Urothelium cell line (cell line): Measurements from ENCODE around the gene AS3MT.
"Not testable (repeated sequence)": the region's sequence is repeated elsewhere in the genome, so short reads cannot be mapped to it uniquely, and the experiment has no call there.

Experiments used
- DNase-seq: peaks from one replicate; pipeline ENCODE4 v3.0.0; 2011; ENCODE audit warnings: low spot score, mixed read lengths
- FAIRE-seq: peaks from 2 replicates; lab custom pipeline; 2011; peaks lifted over from hg19 to GRCh38; lab: Jason Lieb, UNC

AS3MT gene

GRCh38 chr10:102853237-102853636 is 16.0 kb upstream of the AS3MT start:
- DNase-seq, FAIRE-seq: not testable (repeated sequence)

DNA sequence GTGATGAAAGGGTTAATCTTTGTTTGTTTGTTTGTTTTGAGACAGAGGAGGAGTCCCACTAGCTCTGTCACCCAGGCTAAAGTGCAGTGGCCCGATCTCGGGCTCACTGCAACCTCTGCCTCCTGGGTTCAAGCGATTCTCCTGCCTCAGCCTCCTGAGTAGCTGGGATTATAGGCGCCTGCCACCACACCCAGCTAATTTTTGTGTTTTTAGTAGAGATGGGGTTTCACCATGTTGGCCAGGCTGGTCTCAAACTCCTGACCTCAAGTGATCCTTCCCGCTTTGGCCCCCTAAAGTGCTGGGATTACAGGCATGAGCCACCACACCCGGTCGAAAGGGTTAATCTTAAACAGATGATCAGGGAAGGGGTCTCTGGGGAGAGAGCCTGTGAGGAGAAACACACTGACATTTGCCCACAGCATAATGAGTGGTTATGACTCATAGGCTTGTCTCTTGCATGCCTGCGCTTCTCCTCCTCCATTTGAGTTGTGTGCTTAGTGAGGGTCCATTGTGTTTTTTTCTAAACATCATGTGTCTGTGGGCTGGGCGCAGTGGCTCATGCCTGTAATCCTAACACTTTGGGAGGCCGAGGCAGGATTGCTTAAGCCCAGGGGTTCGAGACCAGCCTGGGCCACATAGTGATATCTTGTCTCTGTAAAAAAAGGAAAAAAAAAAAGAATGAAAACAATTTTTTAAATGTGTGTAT is 13.4 kb upstream of the AS3MT start:
- peak; percentile 90 for DNase-seq
- not testable (repeated sequence) for FAIRE-seq

- DNase-seq, result no peak
- FAIRE-seq, result no peak
These were observed 12.4 kb upstream of the AS3MT start for GRCh38 chr10:102856758-102857424.

DNA sequence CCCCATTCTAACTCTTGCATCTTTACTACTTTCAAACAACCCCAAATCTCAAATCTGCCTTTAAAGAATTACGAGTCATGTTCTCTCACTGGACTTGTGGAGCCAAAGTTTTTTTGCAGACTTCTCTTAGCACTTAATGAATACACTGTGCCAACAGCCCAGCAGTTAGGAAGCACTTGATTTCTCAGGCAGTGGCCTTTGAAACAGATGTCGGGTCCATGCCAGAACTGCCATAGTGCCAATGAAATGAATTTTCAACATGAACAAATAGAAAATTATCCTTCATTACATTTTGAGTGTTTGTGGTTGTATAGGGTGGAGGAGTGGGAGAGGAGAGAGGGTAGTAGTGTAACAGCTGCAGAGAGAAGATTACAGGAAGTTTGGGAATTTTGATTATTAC is 9.4 kb upstream of the AS3MT start:
- FAIRE-seq, result no peak

GRCh38 chr10:102863660-102864059 is 5.6 kb upstream of the AS3MT start:
- FAIRE-seq (no peak), DNase-seq (no peak)

More for the DNA sequence above, 9.4 kb upstream of the AS3MT start:
- no peak for DNase-seq

DNA sequence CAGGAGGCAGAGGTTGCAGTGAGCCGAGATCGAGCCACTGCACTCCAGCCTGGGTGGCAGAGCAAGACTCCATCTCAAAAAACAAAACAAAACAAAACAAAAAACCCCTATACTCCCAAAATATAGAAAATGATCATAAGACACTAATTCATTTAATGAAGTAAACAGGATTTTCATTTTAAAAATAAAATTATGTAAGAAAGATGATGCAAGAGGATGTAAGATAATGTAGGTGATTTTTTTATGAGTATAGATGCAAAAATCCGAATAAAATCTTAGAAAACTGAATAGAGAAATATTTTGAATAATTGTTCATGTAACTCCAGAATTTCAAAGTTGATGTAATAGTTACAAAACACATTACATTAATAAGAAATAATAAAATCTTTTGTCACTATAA is 3.6 kb upstream of the AS3MT start:
- DNase-seq (no peak), FAIRE-seq (no peak)

DNA sequence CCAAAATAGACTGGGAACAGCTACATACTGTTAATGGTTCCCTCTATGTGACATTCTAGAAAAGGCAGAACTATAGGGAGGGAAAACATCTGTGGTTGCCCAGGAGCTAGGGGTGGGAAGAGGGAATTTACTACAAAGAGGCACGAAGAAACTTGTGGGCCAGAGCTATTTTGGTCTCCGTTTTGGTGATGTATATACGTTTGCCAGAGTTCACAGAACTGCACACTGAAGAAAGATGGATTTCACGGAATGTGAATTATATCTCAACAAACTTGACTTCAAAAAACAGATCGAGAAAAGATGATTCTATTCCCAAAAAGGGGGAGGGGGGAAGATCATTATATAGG is 386 bp upstream of the AS3MT start:
- FAIRE-seq (no peak), DNase-seq (no peak)

- no peak for FAIRE-seq
- no peak for DNase-seq
These were observed 951 bp downstream of the AS3MT start for GRCh38 chr10:102870221-102870620.

DNA sequence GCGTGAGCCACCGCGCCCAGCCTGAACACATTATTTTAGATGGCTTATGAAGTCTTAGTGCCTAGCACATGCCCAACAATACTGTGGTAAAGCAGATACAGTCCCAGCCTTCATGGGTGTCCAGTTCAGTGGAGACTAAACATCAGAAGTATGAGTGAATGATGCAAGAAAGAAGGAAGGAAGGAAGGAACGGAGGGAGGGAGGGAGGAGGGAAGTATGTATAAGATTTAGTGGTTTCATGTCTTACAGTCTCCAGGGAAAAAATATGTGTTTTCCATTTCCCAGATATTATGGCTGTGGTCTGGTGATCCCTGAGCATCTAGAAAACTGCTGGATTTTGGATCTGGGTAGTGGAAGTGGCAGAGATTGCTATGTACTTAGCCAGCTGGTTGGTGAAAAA is 2.9 kb downstream of the AS3MT start:
- DNase-seq, result no peak
- FAIRE-seq, result no peak

- DNase-seq (no peak), FAIRE-seq (peak; percentile 35)
These were observed 7.5 kb downstream of the AS3MT start for GRCh38 chr10:102876747-102877153.

- DNase-seq (no peak), FAIRE-seq (no peak)
These were observed 9.4 kb downstream of the AS3MT start for GRCh38 chr10:102878629-102879028.

DNA sequence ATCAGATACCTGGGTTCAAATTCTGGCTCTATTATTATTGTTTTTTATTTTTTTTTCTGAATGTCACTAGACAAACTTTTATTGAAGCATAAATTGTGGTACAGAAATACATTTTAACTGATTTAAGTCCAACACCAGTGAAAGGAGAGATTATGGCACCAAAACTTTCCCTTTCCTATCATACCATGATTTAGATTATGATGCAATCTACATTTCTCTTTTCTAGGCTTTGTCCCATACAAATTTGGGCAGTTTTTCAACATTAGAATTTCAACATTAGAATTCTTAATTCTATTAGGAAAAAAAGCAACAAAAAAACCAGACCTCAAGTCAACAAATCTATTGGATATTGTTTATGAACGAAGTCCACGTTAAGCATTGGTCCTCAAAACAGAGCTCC is 11.0 kb downstream of the AS3MT start:
- FAIRE-seq, result no peak
- no peak for DNase-seq

DNA sequence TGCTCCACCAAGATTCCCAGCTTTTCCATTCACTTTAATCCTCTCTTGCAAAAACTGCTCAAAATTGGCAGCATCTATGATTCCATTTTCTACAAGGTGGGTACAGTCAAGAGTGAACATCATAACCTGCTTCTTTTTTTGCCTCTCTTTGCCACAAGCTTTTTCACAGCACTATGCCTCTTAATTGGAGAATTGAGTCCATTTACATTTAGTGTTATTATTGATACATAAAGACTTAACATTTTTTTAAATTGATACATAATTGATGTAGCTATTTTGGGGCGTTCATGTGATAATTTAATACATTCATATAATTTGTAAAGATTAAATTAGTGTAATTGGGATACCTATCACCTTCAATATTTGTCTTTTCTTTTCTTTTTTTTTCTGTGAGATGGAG is 18.8 kb downstream of the AS3MT start:
- DNase-seq, result no peak

GRCh38 chr10:102894466-102895213 is 25.4 kb downstream of the AS3MT start:
- FAIRE-seq (no peak), DNase-seq (no peak)

More for the DNA sequence above, 18.8 kb downstream of the AS3MT start:
- FAIRE-seq, result no peak

GRCh38 chr10:102900006-102900405 is 30.7 kb downstream of the AS3MT start:
- DNase-seq (no peak), FAIRE-seq (no peak)

GRCh38 chr10:102904346-102904745 is 35.1 kb downstream of the AS3MT start:
- no peak for FAIRE-seq
- DNase-seq, result no peak

GRCh38 chr10:102906507-102906906 is 37.2 kb downstream of the AS3MT start:
- DNase-seq, result no peak
- no peak for FAIRE-seq

- no peak for FAIRE-seq
- DNase-seq, result no peak
These were observed 45.5 kb downstream of the AS3MT start for GRCh38 chr10:102914781-102915180.

DNA sequence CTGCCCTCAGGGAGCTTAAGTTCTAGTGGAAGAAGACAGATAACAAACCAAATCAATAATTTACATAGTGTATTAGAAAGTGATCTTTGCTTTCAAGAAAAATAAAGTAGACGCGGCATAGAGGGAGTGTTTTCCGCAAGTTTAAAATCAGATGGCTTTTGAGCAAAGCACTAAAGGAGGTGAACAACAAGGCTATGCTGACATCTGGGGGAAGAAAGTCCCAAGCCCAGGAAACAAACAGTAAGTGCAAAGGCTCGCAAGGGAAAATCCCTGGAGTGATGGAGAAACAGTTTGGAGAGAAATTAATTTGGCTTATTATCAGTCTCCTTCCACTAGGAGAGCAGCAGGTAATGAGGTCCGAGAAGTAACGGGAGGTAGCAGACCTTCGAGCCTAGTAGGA is 46.9 kb downstream of the AS3MT start:
- DNase-seq (no peak), FAIRE-seq (no peak)

DNA sequence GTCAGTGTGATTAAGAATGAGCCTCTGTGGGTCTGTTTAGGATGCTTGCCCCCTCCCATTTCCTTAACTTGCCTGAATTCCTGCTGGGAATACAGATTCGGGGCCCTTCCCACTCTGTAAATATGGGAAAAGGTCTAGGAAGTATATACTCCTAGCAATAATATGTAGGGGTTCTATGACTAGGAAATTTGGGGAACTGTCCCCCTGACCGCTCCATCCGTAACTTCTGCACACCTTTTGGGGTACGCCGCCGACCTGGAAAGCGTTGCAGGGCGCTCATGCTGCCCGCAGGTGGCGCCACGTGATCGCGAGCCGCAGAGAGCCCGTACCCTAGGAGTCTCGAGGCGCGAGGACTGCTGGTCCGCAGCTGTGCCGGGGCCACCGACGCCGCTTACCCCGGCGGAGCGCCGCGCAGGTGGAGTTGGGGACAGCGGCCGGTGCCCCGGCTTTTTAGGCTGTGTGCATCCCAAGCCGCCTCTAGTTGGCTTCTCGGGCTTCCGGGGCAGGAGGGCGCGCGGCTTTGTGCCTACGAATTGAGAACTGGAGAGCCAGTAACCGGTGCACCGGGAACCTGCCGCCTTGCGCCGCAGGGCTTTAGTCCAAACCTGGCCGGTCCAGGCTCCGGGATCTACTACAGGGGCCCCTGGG is 48.2 kb downstream of the AS3MT start:
- no peak for FAIRE-seq
- DNase-seq, result peak; percentile 71
